NCI-H460 (cell line): ENCODE data around the gene PAK6. TPM values are rescaled to one million over a fixed set of nuclear protein-coding genes. Genes with fewer than 3 reads are reported as not detected.

ENCODE experiments used
- DNase-seq: peaks from one replicate; pipeline ENCODE4 v3.0.0-alpha.2; 2016; ENCODE audit warnings: low read depth; ENCODE audit errors: extremely low read depth
- total RNA-seq: library from RNA; depleted of rRNA; stranded (reverse); fragments of >200 nt; shearing (Covaris generic); gene quantifications from 2 replicates; pipeline ENCODE4 v1.2.3, GENCODE V29; 2014

The PAK6 gene
- total RNA-seq, 1 experiment from 2014 or later = not detected

- DNase-seq = peak; percentile 73
These were observed 35.7 kb downstream of the PAK6 start for GRCh38 chr15:40274350-40275274.

- DNase-seq = no peak
These were observed 36.7 kb downstream of the PAK6 start for GRCh38 chr15:40275523-40275922.

GRCh38 chr15:40275954-40276353, 37.1 kb downstream of the PAK6 start:
- no peak for DNase-seq

- no peak for DNase-seq
These were observed 38.1 kb downstream of the PAK6 start for GRCh38 chr15:40276927-40277326.

- DNase-seq = no peak
These were observed 38.6 kb downstream of the PAK6 start for GRCh38 chr15:40277471-40277870.

- DNase-seq = no peak
These were observed 39.2 kb downstream of the PAK6 start for GRCh38 chr15:40278026-40278425.

GRCh38 chr15:40279437-40280141, 40.7 kb downstream of the PAK6 start:
- peak; percentile 51 for DNase-seq

GRCh38 chr15:40280260-40281056, 41.6 kb downstream of the PAK6 start:
- DNase-seq = no peak

- no peak for DNase-seq
These were observed 42.4 kb downstream of the PAK6 start for GRCh38 chr15:40281057-40281800.

- DNase-seq = no peak
These were observed 42.9 kb downstream of the PAK6 start for GRCh38 chr15:40281801-40282146.

GRCh38 chr15:40282147-40282868, 43.4 kb downstream of the PAK6 start:
- no peak for DNase-seq

GRCh38 chr15:40282869-40283614, 44.2 kb downstream of the PAK6 start, which contains the start of gene ANKRD63:
TSS of gene ANKRD63 (minus strand) at chr15:40283064. CDS start at chr15:40282586, 478 bp downstream.
- DNase-seq = no peak

GRCh38 chr15:40283615-40284300, 44.9 kb downstream of the PAK6 start:
- no peak for DNase-seq

GRCh38 chr15:40285151-40285550, 46.3 kb downstream of the PAK6 start:
- no peak for DNase-seq

GRCh38 chr15:40285554-40286011, 46.7 kb downstream of the PAK6 start:
- DNase-seq = no peak

GRCh38 chr15:40286061-40286532, 47.2 kb downstream of the PAK6 start:
- DNase-seq = no peak

- DNase-seq = no peak
These were observed 47.9 kb downstream of the PAK6 start for GRCh38 chr15:40286794-40287193.

GRCh38 chr15:40287505-40287904, 48.6 kb downstream of the PAK6 start:
- no peak for DNase-seq
